HFFc6 (cell line): Measurements from ENCODE around the gene S100PBP. TPM values are rescaled to one million over a fixed set of nuclear protein-coding genes. Genes with fewer than 3 reads are reported as not detected.
"Not testable (repeated sequence)": the region's sequence is repeated elsewhere in the genome, so short reads cannot be mapped to it uniquely, and the experiment has no call there.

Experiments
- DNase-seq: peaks from one replicate; pipeline ENCODE4 v3.0.0-alpha.2; 2018
- H3K27ac Mint-ChIP-seq: 2 replicates; pipeline ENCODE4 v1.8.0; 2020; ENCODE audit warnings: mild to moderate bottlenecking, mixed read lengths
- H3K27me3 Mint-ChIP-seq: 2 replicates; pipeline ENCODE4 v1.8.0; 2021; ENCODE audit warnings: mild to moderate bottlenecking, moderate library complexity, mixed read lengths; ENCODE audit not compliant: insufficient read depth
- H3K36me3 Mint-ChIP-seq: 2 replicates; pipeline ENCODE4 v1.8.0; 2021; ENCODE audit warnings: low read depth, mixed read lengths
- H3K4me1 Mint-ChIP-seq: 2 replicates; pipeline ENCODE4 v1.8.0; 2020; ENCODE audit warnings: low read depth, mixed read lengths
- H3K4me3 Mint-ChIP-seq: 2 replicates; pipeline ENCODE4 v1.8.0; 2020; ENCODE audit warnings: mild to moderate bottlenecking, moderate library complexity, mixed read lengths
- H3K9me3 Mint-ChIP-seq: 2 replicates; pipeline ENCODE4 v1.8.0; 2020; ENCODE audit warnings: mild to moderate bottlenecking, mixed read lengths
- CTCF ChIP-seq: fragments of 200-600 bp; sonication (generic); IDR thresholded peaks from 2 replicates; pipeline ENCODE4 v1.5.0; 2021; ENCODE audit warnings: antibody characterized with exemption, mild to moderate bottlenecking
- total RNA-seq, 6 experiments: library from RNA; stranded (reverse); fragmentation: NEBNext Ultra II Directional; extraction: Animal tissue kit (Norgen Biotek cat#: 25700); gene quantifications; 2 replicates in 1 of 6; 3 replicates in 5 of 6; pipeline ENCODE4 v1.2.3, GENCODE V29; 2021

S100PBP gene
- total RNA-seq, 6 experiments from 2014 or later: 20.0 to 24.9 (median 21.6) TPM

GRCh38 chr1:32903991-32904785 lies 86.7 kb downstream of the S100PBP start:
- no peaks in the 10 kb centered on the region for H3K4me1 Mint-ChIP-seq
- peaks cover 6% of the 10 kb centered on the region for H3K27me3 Mint-ChIP-seq
- no peak for TF ChIP-seq CTCF
- no peak overlapping the region for H3K4me3 Mint-ChIP-seq
- DNase-seq: no peak
- no peak overlapping the region for H3K27ac Mint-ChIP-seq
- H3K9me3 Mint-ChIP-seq: no peaks in the 10 kb centered on the region
- H3K36me3 Mint-ChIP-seq: no peaks in the 10 kb centered on the region

DNA sequence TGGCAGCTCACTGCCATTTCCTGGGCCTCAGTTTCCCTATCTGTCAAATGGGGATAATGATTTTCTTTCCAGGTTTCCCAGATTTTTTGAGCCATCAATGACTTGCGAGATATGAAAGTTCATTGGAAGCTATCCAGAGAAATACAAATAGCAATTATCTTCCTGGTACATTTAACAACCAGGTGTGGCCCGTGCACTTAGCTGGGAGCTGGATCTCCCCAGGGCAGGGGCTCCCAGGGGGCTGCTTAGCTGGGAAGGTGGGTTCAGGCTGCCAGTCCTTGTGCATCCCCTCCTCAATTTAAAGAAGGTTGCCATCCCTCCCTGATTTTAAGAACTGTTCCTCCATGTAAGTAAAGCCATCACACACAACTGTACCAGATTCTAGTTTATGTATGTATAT lies 87.3 kb downstream of the S100PBP start:
- H3K4me1 Mint-ChIP-seq: no peaks in the 10 kb centered on the region
- H3K27ac Mint-ChIP-seq: no peak overlapping the region
- H3K9me3 Mint-ChIP-seq: no peaks in the 10 kb centered on the region
- TF ChIP-seq CTCF: no peak
- no peaks in the 10 kb centered on the region for H3K36me3 Mint-ChIP-seq
- H3K27me3 Mint-ChIP-seq: peaks cover 6% of the 10 kb centered on the region
- no peak for DNase-seq
- no peak overlapping the region for H3K4me3 Mint-ChIP-seq

- not testable (repeated sequence) for H3K27me3 Mint-ChIP-seq, DNase-seq, H3K4me3 Mint-ChIP-seq, H3K4me1 Mint-ChIP-seq, H3K27ac Mint-ChIP-seq, H3K36me3 Mint-ChIP-seq, H3K9me3 Mint-ChIP-seq
These were observed 88.1 kb downstream of the S100PBP start for GRCh38 chr1:32905588-32905987.

- no peak for DNase-seq
- H3K27ac Mint-ChIP-seq: no peak overlapping the region
- H3K4me3 Mint-ChIP-seq: no peak overlapping the region
- H3K4me1 Mint-ChIP-seq: no peaks in the 10 kb centered on the region
- H3K27me3 Mint-ChIP-seq: peaks cover 6% of the 10 kb centered on the region
- no peak for TF ChIP-seq CTCF
- no peaks in the 10 kb centered on the region for H3K9me3 Mint-ChIP-seq
- no peaks in the 10 kb centered on the region for H3K36me3 Mint-ChIP-seq
These were observed 89.2 kb downstream of the S100PBP start for GRCh38 chr1:32906654-32907053.

DNA sequence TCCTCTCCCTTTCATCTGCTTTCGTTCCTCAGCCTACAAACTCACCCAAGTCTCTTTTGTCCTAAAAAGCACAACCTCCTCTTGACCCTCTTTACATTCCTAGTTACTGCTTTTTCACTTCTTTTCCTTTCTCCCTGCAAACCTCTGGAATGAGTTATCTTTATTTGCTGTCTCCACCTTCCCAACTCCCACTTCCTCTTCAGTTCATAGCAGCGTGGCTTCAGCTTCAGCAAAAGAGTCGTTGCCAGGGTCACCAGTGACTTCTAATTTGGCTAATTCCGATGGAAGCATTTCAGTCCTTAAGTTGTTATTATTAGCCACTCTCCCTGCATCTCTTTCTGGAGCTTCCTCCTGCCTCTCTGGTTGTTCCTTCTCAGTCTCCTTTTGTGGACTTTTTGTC lies 90.0 kb downstream of the S100PBP start:
- no peaks in the 10 kb centered on the region for H3K36me3 Mint-ChIP-seq
- peaks cover 5% of the 10 kb centered on the region; the same call in 1 of the 2 replicates for H3K27me3 Mint-ChIP-seq
- peak; percentile 20 for DNase-seq
- no peak overlapping the region for H3K4me3 Mint-ChIP-seq
- H3K27ac Mint-ChIP-seq: no peak overlapping the region
- H3K9me3 Mint-ChIP-seq: no peaks in the 10 kb centered on the region
- TF ChIP-seq CTCF: no peak
- no peaks in the 10 kb centered on the region for H3K4me1 Mint-ChIP-seq

Other genes with a start within 250 kb of the S100PBP start
- gene ZBTB8OS, start 167.1 kb upstream of the S100PBP start, total RNA-seq: 10 to 100 TPM; 44.9 to 52.7 (median 47.4) TPM
- 100 to 1,000 TPM; 108 to 137 (median 124) TPM for gene RBBP4, start 166.4 kb upstream of the S100PBP start, total RNA-seq
- gene SYNC, start 114.9 kb upstream of the S100PBP start, total RNA-seq: 10 to 100 TPM; 40.8 to 51.1 (median 48.1) TPM
- gene YARS1, start 295 bp upstream of the S100PBP start, total RNA-seq: 100 to 1,000 TPM in 4 of 6 experiments, 10 to 100 TPM in 2; 92.5 to 122 (median 107) TPM
- gene FNDC5, start 53.3 kb downstream of the S100PBP start, total RNA-seq: under 1 TPM; 0.28 to 0.90 (median 0.58) TPM
- gene HPCA, start 68.8 kb downstream of the S100PBP start, total RNA-seq: under 1 TPM in 1 of 6 experiments, not detected in 5; 0.23 TPM
- 10 to 100 TPM; 23.4 to 31.4 (median 25.8) TPM for gene TMEM54, start 83.7 kb downstream of the S100PBP start, total RNA-seq
- 10 to 100 TPM in 3 of 6 experiments, 1 to 10 TPM in 3; 9.4 to 10.6 (median 9.9) TPM for gene RNF19B, start 147.2 kb downstream of the S100PBP start, total RNA-seq
- gene AK2, start 219.2 kb downstream of the S100PBP start, total RNA-seq: 100 to 1,000 TPM; 160 to 173 (median 168) TPM